GM19455 (cell line): ENCODE results near the gene ZNF670.
"Not testable (repeated sequence)": the region's sequence is repeated elsewhere in the genome, so short reads cannot be mapped to it uniquely, and the experiment has no call there.

Source experiments
- ATAC-seq: cut with Tn5 transposase; IDR thresholded peaks from one replicate; pipeline ENCODE4 v1.9.1; 2021; ENCODE audit not compliant: unreplicated experiment

The ZNF670 gene

GRCh38 chr1:247047702-247048101, 30.9 kb downstream of the ZNF670 start:
- no peak for ATAC-seq

GRCh38 chr1:247047260-247047659, 31.4 kb downstream of the ZNF670 start:
- ATAC-seq: no peak

GRCh38 chr1:247043406-247043805, 35.2 kb downstream of the ZNF670 start:
- no peak for ATAC-seq

GRCh38 chr1:247037511-247038320, 40.9 kb downstream of the ZNF670 start:
- ATAC-seq: no peak

- not testable (repeated sequence) for ATAC-seq
Observed at GRCh38 chr1:247032306-247032705, 46.3 kb downstream of the ZNF670 start.
